Natural killer cell (primary cell): ENCODE data around the gene NDUFS6. TPM values are rescaled to one million over a fixed set of nuclear protein-coding genes. Genes with fewer than 3 reads are reported as not detected.

Experiments
- ATAC-seq, 3 donors: fragments of 150-1000 bp in 2 of 3; fragments of 200-7000 bp in 1 of 3; cut with Tn5 transposase; 1 replicate in 1 of 3; 2 replicates in 2 of 3; pipeline ENCODE4 v1.10.0; 2021; ENCODE audit warnings: mild to moderate bottlenecking in 2 of 3, moderate library complexity in 2 of 3
- DNase-seq, 2 donors: peaks; one replicate each; pipeline versions ENCODE4 v3.0.0 to v3.0.0-alpha.2; 2013 to 2021; ENCODE audit warnings: mixed read lengths in 1 of 2
- H3K27ac ChIP-seq: one replicate; pipeline ENCODE4 v1.5.1; 2013; ENCODE audit warnings: mild to moderate bottlenecking, low read length
- H3K27me3 ChIP-seq: one replicate; pipeline ENCODE4 v1.6.1; 2013; ENCODE audit warnings: low read length; ENCODE audit not compliant: control insufficient read depth, insufficient read depth
- H3K36me3 ChIP-seq: one replicate; pipeline ENCODE4 v1.6.1; 2013; ENCODE audit warnings: low read length; ENCODE audit not compliant: control insufficient read depth, insufficient read depth
- H3K4me1 ChIP-seq: one replicate; pipeline ENCODE4 v1.6.1; 2013; ENCODE audit warnings: low read length; ENCODE audit not compliant: control insufficient read depth, insufficient read depth
- H3K4me3 ChIP-seq: one replicate; pipeline ENCODE4 v1.5.1; 2013; ENCODE audit warnings: low read length
- H3K9me3 ChIP-seq: one replicate; pipeline ENCODE4 v1.6.1; 2013; ENCODE audit warnings: low read length; ENCODE audit not compliant: control insufficient read depth, insufficient read depth
- H3K27ac Mint-ChIP-seq, 2 donors: one replicate each; pipeline ENCODE4 v1.8.0; 2022; ENCODE audit warnings: mild to moderate bottlenecking in 2 of 2, mixed read lengths in 2 of 2, moderate library complexity in 1 of 2
- H3K27me3 Mint-ChIP-seq, 2 donors: one replicate each; pipeline ENCODE4 v1.8.0; 2022; ENCODE audit warnings: low read depth in 2 of 2, mixed read lengths in 2 of 2
- H3K36me3 Mint-ChIP-seq: one replicate; pipeline ENCODE4 v1.8.0; 2022; ENCODE audit warnings: mixed read lengths
- H3K4me1 Mint-ChIP-seq, 2 donors: one replicate each; pipeline ENCODE4 v1.8.0; 2022; ENCODE audit warnings: mixed read lengths in 2 of 2
- H3K4me3 Mint-ChIP-seq: one replicate; pipeline ENCODE4 v1.8.0; 2022; ENCODE audit warnings: mild to moderate bottlenecking, moderate library complexity, mixed read lengths
- H3K9me3 Mint-ChIP-seq, 2 donors: one replicate each; pipeline ENCODE4 v1.8.0; 2022; ENCODE audit warnings: mixed read lengths in 2 of 2
- CTCF ChIP-seq: fragments of 200-600 bp; IDR thresholded peaks from one replicate; pipeline ENCODE4 v1.8.0; 2022; ENCODE audit warnings: antibody characterized with exemption
- WGBS: methylation state at CpG from one replicate; pipeline ENCODE4 v1.1.7; 2013; ENCODE audit warnings: missing lambda C conversion rate; ENCODE audit not compliant: insufficient coverage; 5-methylcytosine and 5-hydroxymethylcytosine counted together
- intact Hi-C: fragments of 100-400 bp; cut with micrococcal nuclease; formaldehyde crosslinking; loops from one replicate; pipeline ENCODE4 v1.14.2; 2022
- total RNA-seq, 4 donors: library from RNA; stranded (reverse); fragments of 120-200 nt in 1 of 4; gene quantifications; one replicate each; pipeline versions ENCODE4 v1.2.3 to v1.2.4, GENCODE V29; 2013 to 2022

NDUFS6 gene
- total RNA-seq, 3 donors from 2014 or later (not counting 1 experiment from before 2014, with no cell fraction given), result 19.2 to 25.9 (median 22.5) TPM

DNA sequence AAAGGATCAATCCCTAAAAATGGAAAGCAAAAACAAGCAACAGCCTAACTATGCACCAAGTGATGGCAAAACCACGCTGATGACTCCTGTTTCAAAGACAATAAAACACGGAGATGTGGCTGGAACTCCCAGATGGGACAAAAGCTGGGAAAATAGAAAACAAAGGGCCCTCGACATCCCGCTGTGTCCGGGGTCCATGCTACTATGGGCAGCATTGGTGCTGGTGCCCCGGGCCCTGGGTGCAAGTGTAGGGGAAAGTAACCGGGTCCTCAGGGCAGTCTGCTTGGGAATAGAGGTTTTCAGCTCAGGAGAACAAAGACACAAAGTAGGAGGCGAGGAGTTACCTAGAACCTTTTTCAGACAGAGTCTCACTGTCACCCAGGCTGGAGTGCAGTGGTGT is 47.7 kb upstream of the NDUFS6 start:
- Mint-ChIP-seq H3K36me3 (no peaks in the 10 kb centered on the region), H3K4me3 (no peak overlapping the region), H3K4me1 (no peaks in the 10 kb centered on the region), H3K9me3 (no peaks in the 10 kb centered on the region), H3K27ac (no peak overlapping the region), H3K27me3 (peaks cover 0 to 6% of the 10 kb centered on the region in 2 donors)
- no peak for ATAC-seq
- no peak for TF ChIP-seq CTCF
- no peaks in the 10 kb centered on the region for H3K36me3 ChIP-seq
- H3K4me1 ChIP-seq, result no peaks in the 10 kb centered on the region
- H3K27ac ChIP-seq, result no peak overlapping the region
- no peaks in the 10 kb centered on the region for H3K27me3 ChIP-seq
- H3K9me3 ChIP-seq, result no peaks in the 10 kb centered on the region
- WGBS, result 86% methylated on average over 8 of the region's 8 CpGs
- intact Hi-C loops, result no loop called here
- DNase-seq, result no peak
- H3K4me3 ChIP-seq, result no peak overlapping the region

DNA sequence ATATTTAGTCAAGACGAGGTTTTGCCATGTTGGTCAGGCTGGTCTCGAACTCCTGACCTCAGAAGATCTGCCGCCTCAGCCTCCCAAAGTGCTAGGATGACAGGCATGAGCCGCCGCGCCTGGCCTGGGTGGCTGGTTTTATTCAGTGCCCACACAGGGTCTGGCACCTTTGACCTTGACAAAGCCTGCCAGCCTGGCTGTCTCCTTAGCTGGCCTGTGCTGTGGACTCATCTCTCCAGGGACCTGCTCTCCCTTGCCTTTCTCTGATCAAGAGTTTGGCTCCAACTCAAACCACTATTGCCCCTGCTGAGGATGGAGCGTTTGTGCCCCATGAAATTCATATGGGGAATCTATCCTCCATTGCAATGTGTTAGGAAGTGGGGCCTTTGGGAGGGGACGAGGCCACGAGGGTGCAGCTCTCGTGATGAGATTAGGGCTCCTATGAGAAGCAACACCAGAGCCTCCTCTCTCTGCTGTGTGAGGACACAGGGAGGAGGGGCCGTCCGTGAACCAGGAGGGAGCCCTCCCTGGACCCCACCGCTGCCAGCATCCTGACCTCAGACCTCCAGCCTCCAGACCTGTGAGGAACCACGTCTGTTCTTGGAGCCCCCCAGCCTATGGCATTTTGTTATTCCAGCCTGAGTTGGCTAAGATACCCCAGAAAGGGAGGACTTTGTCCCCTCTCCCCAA is 46.5 kb upstream of the NDUFS6 start:
- peaks cover 0 to 6% of the 10 kb centered on the region in 2 donors for H3K27me3 Mint-ChIP-seq
- H3K4me1 ChIP-seq, result no peaks in the 10 kb centered on the region
- H3K27ac Mint-ChIP-seq, result no peak overlapping the region
- H3K4me1 Mint-ChIP-seq, result no peaks in the 10 kb centered on the region
- H3K27me3 ChIP-seq, result no peaks in the 10 kb centered on the region
- no peaks in the 10 kb centered on the region for H3K9me3 ChIP-seq
- no peak for TF ChIP-seq CTCF
- H3K27ac ChIP-seq, result no peak overlapping the region
- ATAC-seq (no peak), DNase-seq (no peak)
- 84% methylated on average over 13 of the region's 14 CpGs for WGBS
- no peak overlapping the region for H3K4me3 Mint-ChIP-seq
- no peak overlapping the region for H3K4me3 ChIP-seq
- H3K36me3 ChIP-seq, result no peaks in the 10 kb centered on the region
- no peaks in the 10 kb centered on the region for H3K9me3 Mint-ChIP-seq
- intact Hi-C loops, result no loop called here
- no peaks in the 10 kb centered on the region for H3K36me3 Mint-ChIP-seq

DNA sequence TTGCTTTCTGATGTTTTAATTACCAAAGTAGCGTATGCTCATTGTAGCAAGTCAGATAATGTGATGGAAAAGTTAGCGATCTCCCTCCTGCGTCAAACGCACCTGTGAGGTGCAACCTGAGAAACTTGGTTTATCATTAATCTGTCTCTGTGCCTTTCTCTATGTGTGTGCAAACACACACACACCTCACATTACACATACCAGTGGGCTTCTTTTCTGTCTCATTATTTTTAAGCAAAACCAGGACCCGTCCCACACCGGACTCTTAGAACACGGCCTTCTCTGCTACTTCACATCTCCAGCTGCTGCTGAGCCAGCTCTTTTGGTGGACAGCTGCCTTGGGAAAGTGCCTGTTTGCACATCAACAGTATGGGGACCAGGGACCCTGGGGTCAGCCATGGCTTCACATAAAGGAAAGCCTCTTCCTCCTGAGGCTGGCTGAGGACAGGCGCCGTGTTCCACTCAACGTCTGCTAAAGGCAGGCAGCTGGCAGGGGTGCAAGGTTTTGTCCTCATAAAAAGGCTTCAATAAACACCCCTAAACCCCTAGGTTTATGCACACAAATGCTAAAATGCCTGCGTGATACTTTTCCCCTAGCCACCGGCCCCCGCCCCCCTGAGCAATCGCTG is 45.8 kb upstream of the NDUFS6 start:
- no peak for DNase-seq
- Mint-ChIP-seq H3K36me3 (no peaks in the 10 kb centered on the region), H3K4me3 (no peak overlapping the region), H3K9me3 (no peaks in the 10 kb centered on the region), H3K27me3 (peaks cover 0 to 6% of the 10 kb centered on the region in 2 donors), H3K4me1 (no peaks in the 10 kb centered on the region), H3K27ac (no peak overlapping the region)
- H3K36me3 ChIP-seq, result no peaks in the 10 kb centered on the region
- no peaks in the 10 kb centered on the region for H3K9me3 ChIP-seq
- H3K4me1 ChIP-seq, result no peaks in the 10 kb centered on the region
- no peak for ATAC-seq
- no peak for TF ChIP-seq CTCF
- intact Hi-C loops, result no loop called here
- no peaks in the 10 kb centered on the region for H3K27me3 ChIP-seq
- H3K27ac ChIP-seq, result no peak overlapping the region
- WGBS, result 84% methylated on average over 14 of the region's 14 CpGs
- H3K4me3 ChIP-seq, result no peak overlapping the region

- Histone ChIP-seq H3K36me3 (no peaks in the 10 kb centered on the region), H3K27me3 (no peaks in the 10 kb centered on the region), H3K4me1 (no peaks in the 10 kb centered on the region), H3K4me3 (no peak overlapping the region), H3K27ac (no peak overlapping the region), H3K9me3 (no peaks in the 10 kb centered on the region)
- no peaks in the 10 kb centered on the region for H3K9me3 Mint-ChIP-seq
- no peak overlapping the region for H3K4me3 Mint-ChIP-seq
- no peaks in the 10 kb centered on the region for H3K36me3 Mint-ChIP-seq
- ATAC-seq (no peak), DNase-seq (no peak)
- no peak overlapping the region for H3K27ac Mint-ChIP-seq
- TF ChIP-seq CTCF, result no peak
- WGBS, result 71% methylated on average over 11 of the region's 11 CpGs
- intact Hi-C loops, result no loop called here
- no peaks in the 10 kb centered on the region for H3K4me1 Mint-ChIP-seq
- peaks cover 0 to 7% of the 10 kb centered on the region in 2 donors for H3K27me3 Mint-ChIP-seq
These were observed 44.7 kb upstream of the NDUFS6 start for GRCh38 chr5:1756481-1756880.
